SK-N-SH treated with all-trans-retinoic acid at 6 μM for 48 hours (cell line): ENCODE data around the gene ARHGEF11.

ENCODE experiments used
- ATAC-seq: fragments of 200-7000 bp; cut with Tn5 transposase; 3 replicates; pipeline ENCODE4 v1.9.1; 2020; ENCODE audit warnings: mild to moderate bottlenecking, moderate library complexity
- ARNTL ChIP-seq: fragments of 450-650 bp; formaldehyde crosslinking; IDR thresholded peaks from 2 replicates; pipeline ENCODE4 v1.5.0; 2020; ENCODE audit warnings: low read depth, mild to moderate bottlenecking, moderate library complexity, borderline replicate concordance
- BACH2 ChIP-seq: fragments of 250-450 bp; sonication (Bioruptor Pico); IDR thresholded peaks from 2 replicates; pipeline ENCODE4 v1.9.0; 2021; ENCODE audit warnings: mild to moderate bottlenecking, borderline replicate concordance
- CSDC2 ChIP-seq: fragments of 250-450 bp; sonication (Bioruptor Pico); IDR thresholded peaks from 2 replicates; pipeline ENCODE4 v1.5.0; 2020; ENCODE audit warnings: mild to moderate bottlenecking, moderate library complexity
- CSRNP3 ChIP-seq: fragments of 250-450 bp; sonication (Bioruptor Pico); IDR thresholded peaks from 2 replicates; pipeline ENCODE4 v1.5.1; 2021; ENCODE audit warnings: mild to moderate bottlenecking, moderate library complexity
- ESRRG ChIP-seq: fragments of 250-450 bp; sonication (Bioruptor Pico); IDR thresholded peaks from 2 replicates; pipeline ENCODE4 v1.6.1; 2021; ENCODE audit warnings: mild to moderate bottlenecking
- GLIS3 ChIP-seq: fragments of 250-450 bp; sonication (Bioruptor Pico); IDR thresholded peaks from 2 replicates; pipeline ENCODE4 v1.5.0; 2020; ENCODE audit warnings: mild to moderate bottlenecking, moderate library complexity
- ISL1 ChIP-seq: fragments of 250-450 bp; sonication (Bioruptor Pico); IDR thresholded peaks from 2 replicates; pipeline ENCODE4 v2.1.2; 2022; ENCODE audit warnings: mild to moderate bottlenecking, moderate library complexity
- OSR1 ChIP-seq: fragments of 250-450 bp; sonication (Bioruptor Pico); IDR thresholded peaks from 2 replicates; pipeline ENCODE4 v1.8.0; 2022; ENCODE audit warnings: moderate library complexity, mild to moderate bottlenecking, inconsistent platforms
- PATZ1 ChIP-seq: fragments of 250-450 bp; sonication (Bioruptor Pico); IDR thresholded peaks from 2 replicates; pipeline ENCODE4 v1.8.0; 2020; ENCODE audit warnings: mild to moderate bottlenecking, moderate library complexity, borderline replicate concordance
- POU6F1 ChIP-seq: fragments of 250-450 bp; sonication (Bioruptor Pico); IDR thresholded peaks from 2 replicates; pipeline ENCODE4 v1.8.0; 2021; ENCODE audit warnings: low read depth, mild to moderate bottlenecking, moderate library complexity, borderline replicate concordance
- PPARA ChIP-seq: fragments of 250-450 bp; sonication (Bioruptor Pico); IDR thresholded peaks from 2 replicates; pipeline ENCODE4 v1.5.0; 2020; ENCODE audit warnings: mild to moderate bottlenecking, borderline replicate concordance
- RARB ChIP-seq: fragments of 250-450 bp; sonication (Bioruptor Pico); IDR thresholded peaks from 2 replicates; pipeline ENCODE4 v1.8.0; 2021; ENCODE audit warnings: mild to moderate bottlenecking, moderate library complexity
- SNAI2 ChIP-seq: fragments of 250-450 bp; sonication (Bioruptor Pico); IDR thresholded peaks from 2 replicates; pipeline ENCODE4 v1.5.0; 2020; ENCODE audit warnings: mild to moderate bottlenecking, moderate library complexity
- TCF4 ChIP-seq: fragments of 250-450 bp; sonication (Bioruptor Pico); IDR thresholded peaks from 2 replicates; pipeline ENCODE4 v1.8.0; 2021; ENCODE audit warnings: mild to moderate bottlenecking, moderate library complexity, borderline replicate concordance
- TOX ChIP-seq: fragments of 250-450 bp; sonication (Bioruptor Pico); IDR thresholded peaks from 2 replicates; pipeline ENCODE4 v1.8.0; 2021; ENCODE audit warnings: mild to moderate bottlenecking, moderate library complexity, borderline replicate concordance
- TSHZ2 ChIP-seq: fragments of 250-450 bp; sonication (Bioruptor Pico); IDR thresholded peaks from 2 replicates; pipeline ENCODE4 v1.5.0; 2020; ENCODE audit warnings: mild to moderate bottlenecking, moderate library complexity
- ZFP3 ChIP-seq: fragments of 250-450 bp; sonication (Bioruptor Pico); IDR thresholded peaks from 2 replicates; pipeline ENCODE4 v1.5.0; 2020; ENCODE audit warnings: mild to moderate bottlenecking, moderate library complexity
- ZFP30 ChIP-seq: fragments of 450-650 bp; formaldehyde crosslinking; IDR thresholded peaks from 2 replicates; pipeline ENCODE4 v1.5.0; 2022; ENCODE audit warnings: mild to moderate bottlenecking, moderate library complexity
- ZNF565 ChIP-seq: fragments of 450-650 bp; formaldehyde crosslinking; conservative IDR thresholded peaks from 2 replicates; pipeline ENCODE4 v1.5.0; 2020; ENCODE audit warnings: low read depth, mild to moderate bottlenecking, moderate library complexity
- ZNF70 ChIP-seq: fragments of 450-650 bp; formaldehyde crosslinking; IDR thresholded peaks from 2 replicates; pipeline ENCODE4 v1.5.0; 2020; ENCODE audit warnings: mild to moderate bottlenecking, moderate library complexity
- ZNF8 ChIP-seq: fragments of 450-650 bp; formaldehyde crosslinking; IDR thresholded peaks from 2 replicates; pipeline ENCODE4 v1.5.0; 2020; ENCODE audit warnings: mild to moderate bottlenecking, moderate library complexity

Gene ARHGEF11

GRCh38 chr1:156936721-156937220 is 108.8 kb downstream of the ARHGEF11 start:
- no peak for ATAC-seq
- TF ChIP-seq POU6F1 (no peak), SNAI2 (CRISPR knock-in tag) (no peak), PATZ1 (no peak), GLIS3 (CRISPR knock-in tag) (no peak), ZNF565 (CRISPR knock-in tag) (no peak), ZNF8 (CRISPR knock-in tag) (no peak), TOX (no peak), OSR1 (no peak), ZNF70 (no peak), TSHZ2 (CRISPR knock-in tag) (no peak), ARNTL (no peak), ZFP3 (CRISPR knock-in tag) (no peak), CSRNP3 (CRISPR knock-in tag) (no peak), CSDC2 (no peak), ISL1 (CRISPR knock-in tag) (no peak), PPARA (CRISPR knock-in tag) (no peak)
- TF ChIP-seq, all 23 proteins: peak for 0

- no peak for TF ChIP-seq SNAI2 (CRISPR knock-in tag)
- TF ChIP-seq ZNF70: no peak
- TF ChIP-seq CSDC2: no peak
- no peak for TF ChIP-seq ZFP30 (CRISPR knock-in tag)
- no peak for TF ChIP-seq POU6F1
- no peak for TF ChIP-seq PPARA (CRISPR knock-in tag)
- no peak for TF ChIP-seq RARB
- no peak for TF ChIP-seq ESRRG (CRISPR knock-in tag)
- no peak for TF ChIP-seq GLIS3 (CRISPR knock-in tag)
- no peak for TF ChIP-seq ZNF565 (CRISPR knock-in tag)
- no peak for TF ChIP-seq TOX
- TF ChIP-seq OSR1: no peak
- no peak for TF ChIP-seq PATZ1
- no peak for TF ChIP-seq BACH2 (CRISPR knock-in tag)
- TF ChIP-seq ZNF8 (CRISPR knock-in tag): no peak
- TF ChIP-seq TCF4 (CRISPR knock-in tag): no peak
- ATAC-seq: no peak
Measured at GRCh38 chr1:156936191-156936590, 109.4 kb downstream of the ARHGEF11 start.
